Karpas-422 (cell line): ENCODE results near the gene PYDC1. TPM values are rescaled to one million over a fixed set of nuclear protein-coding genes. Genes with fewer than 3 reads are reported as not detected.

ENCODE experiments used
- small RNA-seq: library from RNA; depleted of rRNA; stranded (forward); fragments of <200 nt; gene quantifications from one replicate; pipeline ENCODE3, GENCODE V24; 2014
- total RNA-seq: library from RNA; depleted of rRNA; stranded (reverse); fragments of >200 nt; shearing (Covaris generic); gene quantifications from 2 replicates; pipeline ENCODE4 v1.2.3, GENCODE V29; 2014; ENCODE audit warnings: low replicate concordance; rRNA removed

The PYDC1 gene
- total RNA-seq, 1 experiment from 2014 or later, result not detected

Small RNA genes within 50 kb of the gene (small RNA-seq; reads per million reads assigned to genes)
- gene NDUFA3P6, result not detected

Other genes with a start within 250 kb of the PYDC1 start
- 0.65 and 2.7 TPM in 2 replicates for gene HSD3B7, start 231.9 kb downstream of the PYDC1 start, total RNA-seq
- 0.07 and 0.11 TPM in 2 replicates for gene STX1B, start 206.5 kb downstream of the PYDC1 start, total RNA-seq
- gene STX4, start 183.6 kb downstream of the PYDC1 start, total RNA-seq, result 16.6 and 16.7 TPM in 2 replicates
- gene ZNF668, start 142.9 kb downstream of the PYDC1 start, total RNA-seq, result 6.0 and 7.7 TPM in 2 replicates
- 22.0 and 23.3 TPM in 2 replicates for gene ZNF646, start 142.7 kb downstream of the PYDC1 start, total RNA-seq
- 3.2 and 4.0 TPM in 2 replicates for gene PRSS53, start 128.2 kb downstream of the PYDC1 start, total RNA-seq
- 70.2 and 93.9 TPM in 2 replicates for gene VKORC1, start 122.3 kb downstream of the PYDC1 start, total RNA-seq
- 28.4 and 37.5 TPM in 2 replicates for gene BCKDK, start 108.7 kb downstream of the PYDC1 start, total RNA-seq
- 37.2 and 42.7 TPM in 2 replicates for gene KAT8, start 99.5 kb downstream of the PYDC1 start, total RNA-seq
- not detected in 2 replicates for gene PRSS8, start 81.4 kb downstream of the PYDC1 start, total RNA-seq
- not detected in 2 replicates for gene PRSS36, start 67.1 kb downstream of the PYDC1 start, total RNA-seq
- gene FUS, start 37.0 kb downstream of the PYDC1 start, total RNA-seq, result 51.4 and 61.7 TPM in 2 replicates
- gene PYCARD, start 14.4 kb downstream of the PYDC1 start, total RNA-seq, result 78.0 and 206 TPM in 2 replicates
- gene TRIM72, start 3.0 kb downstream of the PYDC1 start, total RNA-seq, result not detected in 2 replicates
- not detected in 2 replicates for gene ITGAM, start 42.8 kb upstream of the PYDC1 start, total RNA-seq
- gene ITGAX, start 138.0 kb upstream of the PYDC1 start, total RNA-seq, result 0.52 TPM in 1 of 2 replicates, not detected in the other
- not detected in 2 replicates for gene ITGAD, start 176.2 kb upstream of the PYDC1 start, total RNA-seq
- not detected in 2 replicates for gene COX6A2, start 211.2 kb upstream of the PYDC1 start, total RNA-seq
- not detected in 2 replicates for gene ZNF843, start 225.7 kb upstream of the PYDC1 start, total RNA-seq
- 1.5 and 2.3 TPM in 2 replicates for gene ARMC5, start 242.4 kb upstream of the PYDC1 start, total RNA-seq